Ishikawa (cell line): ENCODE measurements around the gene NT5M.

Experiments
- CEBPB ChIP-seq: IDR thresholded peaks from 2 replicates; pipeline ENCODE4 v1.6.1; 2012
- CREB1 ChIP-seq: IDR thresholded peaks from 2 replicates; pipeline ENCODE4 v1.6.1; 2012; ENCODE audit warnings: low read depth
- EGR1 ChIP-seq: IDR thresholded peaks from 2 replicates; pipeline ENCODE4 v1.6.1; 2012
- EP300 ChIP-seq: IDR thresholded peaks from 2 replicates; pipeline ENCODE4 v1.6.1; 2012; ENCODE audit warnings: borderline replicate concordance
- FOXM1 ChIP-seq: IDR thresholded peaks from 2 replicates; pipeline ENCODE4 v1.6.1; 2012; ENCODE audit warnings: low read depth, borderline replicate concordance
- MAX ChIP-seq: IDR thresholded peaks from 2 replicates; pipeline ENCODE4 v1.6.1; 2012
- NFIC ChIP-seq: IDR thresholded peaks from 2 replicates; pipeline ENCODE4 v1.6.1; 2012
- RAD21 ChIP-seq: IDR thresholded peaks from 2 replicates; pipeline ENCODE4 v1.6.1; 2012; ENCODE audit warnings: low read depth
- REST ChIP-seq: IDR thresholded peaks from 2 replicates; pipeline ENCODE4 v1.6.1; 2012; ENCODE audit warnings: low read depth, mild to moderate bottlenecking
- TAF1 ChIP-seq: IDR thresholded peaks from 2 replicates; pipeline ENCODE4 v1.6.1; 2012; ENCODE audit warnings: low read depth, mild to moderate bottlenecking
- TCF12 ChIP-seq: IDR thresholded peaks from 2 replicates; pipeline ENCODE4 v1.6.1; 2012; ENCODE audit warnings: low read depth
- TEAD4 ChIP-seq: IDR thresholded peaks from 2 replicates; pipeline ENCODE4 v1.6.1; 2012
- USF1 ChIP-seq: IDR thresholded peaks from 2 replicates; pipeline ENCODE4 v1.6.1; 2012
- YY1 ChIP-seq: IDR thresholded peaks from 2 replicates; pipeline ENCODE4 v1.6.1; 2012; ENCODE audit warnings: low read depth
- ZBTB7A ChIP-seq: IDR thresholded peaks from 2 replicates; pipeline ENCODE4 v1.6.1; 2012; ENCODE audit warnings: low read depth

Gene NT5M

GRCh38 chr17:17388657-17389496 is 85.7 kb downstream of the NT5M start:
- TF ChIP-seq USF1: no peak
- TF ChIP-seq RAD21: no peak
- TF ChIP-seq MAX: no peak
- TF ChIP-seq TAF1: no peak
- no peak for TF ChIP-seq CREB1
- no peak for TF ChIP-seq ZBTB7A
- TF ChIP-seq REST: no peak
- TF ChIP-seq EGR1: no peak
- no peak for TF ChIP-seq TCF12
- no peak for TF ChIP-seq NFIC
- TF ChIP-seq FOXM1: no peak
- TF ChIP-seq YY1: no peak

- TF ChIP-seq USF1: no peak
- TF ChIP-seq TEAD4: no peak
Observed at GRCh38 chr17:17391668-17392370, 88.6 kb downstream of the NT5M start.

DNA sequence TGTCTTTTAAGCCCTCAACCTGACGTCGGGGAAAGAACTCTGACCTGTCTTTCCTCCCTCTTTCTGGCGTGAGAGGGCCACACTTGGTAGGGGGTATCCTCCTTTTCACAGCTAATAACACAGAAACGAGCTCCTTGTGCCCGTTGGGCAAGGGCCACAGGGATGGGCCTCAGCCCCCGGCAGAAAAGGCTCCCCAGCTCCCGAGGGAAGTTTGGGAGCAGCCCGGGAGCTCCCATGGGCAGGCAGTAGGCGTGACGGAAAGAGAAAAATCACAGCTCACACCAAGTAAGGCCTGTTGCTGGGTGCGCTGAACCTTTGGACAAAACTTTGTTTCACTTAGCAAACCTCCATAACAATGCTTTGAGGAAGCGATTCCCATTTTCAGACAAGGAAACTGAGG is 90.8 kb downstream of the NT5M start:
- TF ChIP-seq NFIC (no peak), CEBPB (no peak), REST (no peak)

GRCh38 chr17:17394494-17394893 is 91.3 kb downstream of the NT5M start:
- no peak for TF ChIP-seq TEAD4
- TF ChIP-seq REST: no peak
- no peak for TF ChIP-seq YY1
- TF ChIP-seq CREB1: no peak
- no peak for TF ChIP-seq RAD21
- no peak for TF ChIP-seq USF1
- TF ChIP-seq MAX: no peak

- TF ChIP-seq CREB1 (no peak), TCF12 (no peak), CEBPB (no peak), EP300 (no peak), YY1 (no peak), MAX (no peak), TEAD4 (no peak), RAD21 (no peak), ZBTB7A (no peak), TAF1 (no peak), FOXM1 (no peak), EGR1 (no peak), NFIC (no peak), REST (no peak), USF1 (no peak)
Observed at GRCh38 chr17:17395246-17395802, 92.2 kb downstream of the NT5M start.
